Peyer's patch (tissue), 4 donors: ENCODE data around the gene CRPPA.

Source experiments
- CTCF ChIP-seq, 6 experiments: fragments of 450-650 bp in 4 of 6; fragments of 200-600 bp in 2 of 6; sonication (generic) in 1 of 6; IDR thresholded peaks; one replicate each; pipeline ENCODE4 v1.5.1; 2017 to 2019; ENCODE audit warnings: antibody characterized with exemption in 6 of 6, mild to moderate bottlenecking in 3 of 6, moderate library complexity in 1 of 6
- POLR2A ChIP-seq, 2 donors: fragments of 450-650 bp; IDR thresholded peaks; one replicate each; pipeline ENCODE4 v1.5.1; 2017; ENCODE audit warnings: antibody characterized with exemption in 2 of 2, mild to moderate bottlenecking in 2 of 2, moderate library complexity in 2 of 2

- no peak for TF ChIP-seq CTCF (IDR thresholded peaks at IDR 0.05)
- TF ChIP-seq POLR2A (IDR thresholded peaks at IDR 0.05): no peak
Measured at GRCh38 chr7:16419859-16420258, 1.5 kb downstream of the CRPPA start.
